HAP-1 (cell line): ENCODE measurements around the gene PRKCB.

ENCODE experiments used
- DNase-seq, 2 experiments: peaks; one replicate each; pipeline ENCODE4 v3.0.0-alpha.2; 2016 to 2020; ENCODE audit warnings: low spot score in 2 of 2
- H3K27me3 ChIP-seq: fragments of 250-450 bp; sonication (Bioruptor Pico); 2 replicates; pipeline ENCODE4 v1.5.1; 2020; ENCODE audit warnings: low read depth, mild to moderate bottlenecking, moderate library complexity
- H3K36me3 ChIP-seq: fragments of 250-450 bp; sonication (Bioruptor Pico); replicated peaks from 2 replicates; pipeline ENCODE4 v1.5.1; 2020; ENCODE audit warnings: mild to moderate bottlenecking
- H3K4me1 ChIP-seq: fragments of 250-450 bp; sonication (Bioruptor Pico); 2 replicates; pipeline ENCODE4 v1.5.1; 2020; ENCODE audit warnings: mild to moderate bottlenecking
- H3K4me3 ChIP-seq: fragments of 250-450 bp; sonication (Bioruptor Pico); 2 replicates; pipeline ENCODE4 v1.5.1; 2020; ENCODE audit warnings: mild to moderate bottlenecking, moderate library complexity
- H3K9me3 ChIP-seq: fragments of 250-450 bp; sonication (Bioruptor Pico); 2 replicates; pipeline ENCODE4 v1.5.1; 2020; ENCODE audit warnings: mild to moderate bottlenecking, moderate library complexity
- in situ Hi-C: fragments of 300-500 bp; cut with MboI; formaldehyde crosslinking; loops from 3 replicates; pipeline ENCODE4 v1.14.3; 2020; ENCODE audit warnings: low sequenced_read_pairs, inconsistent platforms, mixed read lengths

The PRKCB gene

GRCh38 chr16:23835390-23836077, at the start of gene PRKCB:
PRKCB (plus strand) TSS chr16:23835983.
- Histone ChIP-seq H3K4me1 (no peaks in the 10 kb centered on the region), H3K9me3 (no peaks in the 10 kb centered on the region), H3K36me3 (no peaks in the 10 kb centered on the region), H3K4me3 (peak within 1 kb of the TSS; percentile 14), H3K27me3 (peaks cover 34% of the 10 kb centered on the region)
- in situ Hi-C loops: no loop called here
- peak; percentile 49 to 76 for DNase-seq

- no peak for DNase-seq
- Histone ChIP-seq H3K4me3 (no peak overlapping the region), H3K27me3 (no peaks in the 10 kb centered on the region), H3K4me1 (no peaks in the 10 kb centered on the region), H3K9me3 (no peaks in the 10 kb centered on the region), H3K36me3 (no peaks in the 10 kb centered on the region)
- in situ Hi-C loops: no loop called here
Observed at GRCh38 chr16:23786964-23787561, 48.7 kb upstream of the PRKCB start.

GRCh38 chr16:23788685-23789084, 47.1 kb upstream of the PRKCB start:
- H3K27me3 ChIP-seq: no peaks in the 10 kb centered on the region
- H3K9me3 ChIP-seq: no peaks in the 10 kb centered on the region
- H3K36me3 ChIP-seq: no peaks in the 10 kb centered on the region
- no peak for DNase-seq
- no peaks in the 10 kb centered on the region for H3K4me1 ChIP-seq
- in situ Hi-C loops: no loop called here
- no peak overlapping the region for H3K4me3 ChIP-seq

- H3K9me3 ChIP-seq: no peaks in the 10 kb centered on the region
- no peaks in the 10 kb centered on the region for H3K27me3 ChIP-seq
- no peak overlapping the region for H3K4me3 ChIP-seq
Observed at GRCh38 chr16:23795378-23795777, 40.4 kb upstream of the PRKCB start.

GRCh38 chr16:23796941-23797340, 38.8 kb upstream of the PRKCB start:
- no peak overlapping the region for H3K4me3 ChIP-seq
- in situ Hi-C loops: loop anchor here (10.0 kb wide), 1 partner anchor 228 kb away; no protein-coding TSS in a partner anchor
- no peaks in the 10 kb centered on the region for H3K36me3 ChIP-seq
- H3K27me3 ChIP-seq: no peaks in the 10 kb centered on the region
- no peaks in the 10 kb centered on the region for H3K4me1 ChIP-seq
- no peaks in the 10 kb centered on the region for H3K9me3 ChIP-seq
- DNase-seq: no peak

More at GRCh38 chr16:23795378-23795777, 40.4 kb upstream of the PRKCB start:
- DNase-seq: no peak
- Histone ChIP-seq H3K4me1 (no peaks in the 10 kb centered on the region), H3K36me3 (no peaks in the 10 kb centered on the region)
- in situ Hi-C loops: loop anchor here (10.0 kb wide), 1 partner anchor 229 kb away; no protein-coding TSS in a partner anchor

GRCh38 chr16:23801378-23801777, 34.4 kb upstream of the PRKCB start:
- Histone ChIP-seq H3K27me3 (no peaks in the 10 kb centered on the region), H3K36me3 (no peaks in the 10 kb centered on the region), H3K9me3 (no peaks in the 10 kb centered on the region), H3K4me3 (no peak overlapping the region), H3K4me1 (no peaks in the 10 kb centered on the region)
- in situ Hi-C loops: loop anchor here (10.0 kb wide), 1 partner anchor 703 kb away; no protein-coding TSS in a partner anchor
- DNase-seq: peak; percentile 21 to 83

- DNase-seq: no peak
- Histone ChIP-seq H3K36me3 (no peaks in the 10 kb centered on the region), H3K4me3 (no peak overlapping the region), H3K9me3 (no peaks in the 10 kb centered on the region), H3K27me3 (no peaks in the 10 kb centered on the region), H3K4me1 (no peaks in the 10 kb centered on the region)
- in situ Hi-C loops: loop anchor here (10.0 kb wide), 1 partner anchor 702 kb away; no protein-coding TSS in a partner anchor
Observed at GRCh38 chr16:23802776-23803175, 33.0 kb upstream of the PRKCB start.

GRCh38 chr16:23803591-23804123, 32.1 kb upstream of the PRKCB start:
- H3K27me3 ChIP-seq: no peaks in the 10 kb centered on the region

GRCh38 chr16:23807028-23807427, 28.8 kb upstream of the PRKCB start:
- no peak overlapping the region for H3K4me3 ChIP-seq
- no peaks in the 10 kb centered on the region for H3K4me1 ChIP-seq
- no peaks in the 10 kb centered on the region for H3K9me3 ChIP-seq
- in situ Hi-C loops: loop anchor here (10.0 kb wide), 1 partner anchor 698 kb away; no protein-coding TSS in a partner anchor
- H3K36me3 ChIP-seq: no peaks in the 10 kb centered on the region
- H3K27me3 ChIP-seq: no peaks in the 10 kb centered on the region
- no peak for DNase-seq

More at GRCh38 chr16:23803591-23804123, 32.1 kb upstream of the PRKCB start:
- in situ Hi-C loops: loop anchor here (10.0 kb wide), 1 partner anchor 701 kb away; no protein-coding TSS in a partner anchor
- no peak overlapping the region for H3K4me3 ChIP-seq
- peak; percentile 39 to 67 for DNase-seq
- no peaks in the 10 kb centered on the region for H3K4me1 ChIP-seq
- H3K36me3 ChIP-seq: no peaks in the 10 kb centered on the region
- no peaks in the 10 kb centered on the region for H3K9me3 ChIP-seq

GRCh38 chr16:23821467-23821866, 14.3 kb upstream of the PRKCB start:
- Histone ChIP-seq H3K27me3 (no peaks in the 10 kb centered on the region), H3K9me3 (no peaks in the 10 kb centered on the region), H3K4me1 (no peaks in the 10 kb centered on the region), H3K4me3 (no peak overlapping the region), H3K36me3 (no peaks in the 10 kb centered on the region)
- no peak for DNase-seq
- in situ Hi-C loops: no loop called here

- Histone ChIP-seq H3K4me3 (no peak overlapping the region), H3K4me1 (no peaks in the 10 kb centered on the region), H3K27me3 (no peaks in the 10 kb centered on the region; the same call in 1 of the 2 replicates), H3K36me3 (no peaks in the 10 kb centered on the region), H3K9me3 (no peaks in the 10 kb centered on the region)
- DNase-seq: no peak
- in situ Hi-C loops: no loop called here
Observed at GRCh38 chr16:23821875-23822688, 13.7 kb upstream of the PRKCB start.

GRCh38 chr16:23823475-23824384, 12.1 kb upstream of the PRKCB start:
- H3K27me3 ChIP-seq: no peaks in the 10 kb centered on the region; the same call in 1 of the 2 replicates
- H3K36me3 ChIP-seq: no peaks in the 10 kb centered on the region
- H3K9me3 ChIP-seq: no peaks in the 10 kb centered on the region
- DNase-seq: no peak
- in situ Hi-C loops: no loop called here
- H3K4me1 ChIP-seq: no peaks in the 10 kb centered on the region
- no peak overlapping the region for H3K4me3 ChIP-seq

GRCh38 chr16:23824909-23825308, 10.9 kb upstream of the PRKCB start:
- Histone ChIP-seq H3K4me1 (no peaks in the 10 kb centered on the region), H3K4me3 (no peak overlapping the region), H3K36me3 (no peaks in the 10 kb centered on the region), H3K9me3 (no peaks in the 10 kb centered on the region), H3K27me3 (no peaks in the 10 kb centered on the region; the same call in 1 of the 2 replicates)
- no peak for DNase-seq
- in situ Hi-C loops: no loop called here
